ENCODE data around the gene TIGD2. TPM values are rescaled to one million over a fixed set of nuclear protein-coding genes. Genes with fewer than 3 reads are reported as not detected.

TIGD2 gene
- total and polyA plus RNA-seq, 9 of the 15 experiments (the other 6 are each of a cell fraction or from before 2014, with no cell fraction given) = 3.6 to 15.0 (median 9.8) TPM

- no peak overlapping the region for H3K4me2 ChIP-seq (ENCODE audit: insufficient read depth, low read length)
- peak; percentile 87 for FAIRE-seq
- peak; percentile 35 to 78 (median 56); a peak in 5 of 6 replicates for TF ChIP-seq CTCF (IDR thresholded peaks at IDR 0.05 in 2 of 3, conservative IDR thresholded peaks at IDR 0.05 in 1 of 3; ENCODE audit: insufficient read depth in 2 of 3, low read depth in 1 of 3, low read length in 3 of 3)
- TF ChIP-seq DEAF1 (CRISPR knock-in tag; IDR thresholded peaks at IDR 0.05) = peak; percentile 36; the same call in 1 of the 2 replicates
- peak in 1 of 2 experiments; percentile 64; a peak in 1 of 4 replicates for TF ChIP-seq RCOR1 (IDR thresholded peaks at IDR 0.05; ENCODE audit: borderline replicate concordance in 1 of 2, low read depth in 2 of 2, low read length in 2 of 2)
- TF ChIP-seq CBFB (CRISPR knock-in tag; IDR thresholded peaks at IDR 0.05) = no peak
- TF ChIP-seq KDM1A (IDR thresholded peaks at IDR 0.05) = peak in 1 of 2 experiments; percentile 34; a peak in 1 of 4 replicates
- 0 out of 2 replicates have a peak, but pooled peaks have one; percentile 28 for TF ChIP-seq SMC3 (conservative IDR thresholded peaks at IDR 0.05; ENCODE audit: insufficient read depth, low read depth, low read length)
- TF ChIP-seq FOXP4 (CRISPR knock-in tag; IDR thresholded peaks at IDR 0.05; ENCODE audit: borderline replicate concordance) = no peak
These were observed 47.7 kb downstream of the TIGD2 start for GRCh38 chr4:89158884-89159503.

More at GRCh38 chr4:89158884-89159503, 47.7 kb downstream of the TIGD2 start:
- in situ Hi-C loops (cut with MboI) (no loop called here), intact Hi-C loops (cut with micrococcal nuclease) (loop anchor here (5.0 kb wide), 3 partner anchors 68 to 743 kb away; no protein-coding TSS in a partner anchor)
- Histone ChIP-seq H3K79me2 (ENCODE audit: control insufficient read depth, insufficient read depth, low read length) (no peaks in the 10 kb centered on the region), H4K20me1 (replicated peaks; ENCODE audit: control insufficient read depth, insufficient read depth, low read length) (no peaks in the 10 kb centered on the region), H3K9me1 (ENCODE audit: control insufficient read depth, insufficient read depth, low read length) (no peaks in the 10 kb centered on the region), H3K4me1 (replicated peaks in 1 of 2; ENCODE audit: control insufficient read depth in 2 of 2, insufficient read depth in 2 of 2, low read length in 2 of 2) (no peaks in the 10 kb centered on the region), H3K36me3 (ENCODE audit: control insufficient read depth, insufficient read depth, low read length) (no peaks in the 10 kb centered on the region), H3K27me3 (ENCODE audit: control insufficient read depth in 2 of 2, insufficient read depth in 2 of 2, low read length in 2 of 2) (no peaks in the 10 kb centered on the region), H2AFZ (ENCODE audit: low read depth, low read length) (no peak overlapping the region), H3K9ac (ENCODE audit: insufficient read depth in 1 of 2, low read depth in 2 of 2, low read length in 2 of 2) (no peak overlapping the region), H3K9me3 (replicated peaks; ENCODE audit: control insufficient read depth, insufficient read depth, low read depth, low read length) (no peaks in the 10 kb centered on the region), H3K4me3 (no peak overlapping the region), H3K27ac (ENCODE audit: extremely low read depth, low read depth, low read length) (no peak overlapping the region)
- CTCF ChIA-PET (ENCODE audit: low intra/inter-chr PET ratio) = interaction anchor here (0.6 to 0.8 kb wide), 3 partner anchors 276 to 1135 kb away, joined by 3 read pairs; no protein-coding TSS in a partner anchor
- 0% methylated on average over 2 of the region's 2 CpGs for WGBS (ENCODE audit: insufficient coverage, low coverage, missing lambda C conversion rate)
- DNase-seq (ENCODE audit: extremely low read depth in 1 of 4, low spot score in 3 of 4) = peak; percentile 22 to 32 (median 24)
- ATAC-seq = peak; percentile 67; the same call in 2 of the 3 replicates
- POLR2A ChIA-PET = no interaction called here
- BruUV-seq (replicated peaks) = no TSS peak
